Loucy (cell line): ENCODE measurements around the gene ZBTB20.

Experiments used
- EZH2phosphoT487 ChIP-seq: fragments of 200-600 bp; IDR thresholded peaks from 2 replicates; pipeline ENCODE4 v1.6.1; 2018; ENCODE audit warnings: antibody characterized with exemption, mild to moderate bottlenecking, moderate library complexity, borderline replicate concordance
- TF ChIP-seq, protein P1 (sequence below): fragments of 200-600 bp; sonication (generic); conservative IDR thresholded peaks from 2 replicates; pipeline ENCODE4 v1.5.1; 2014; ENCODE audit warnings: mild to moderate bottlenecking, antibody characterized with exemption, low read length

DNA sequence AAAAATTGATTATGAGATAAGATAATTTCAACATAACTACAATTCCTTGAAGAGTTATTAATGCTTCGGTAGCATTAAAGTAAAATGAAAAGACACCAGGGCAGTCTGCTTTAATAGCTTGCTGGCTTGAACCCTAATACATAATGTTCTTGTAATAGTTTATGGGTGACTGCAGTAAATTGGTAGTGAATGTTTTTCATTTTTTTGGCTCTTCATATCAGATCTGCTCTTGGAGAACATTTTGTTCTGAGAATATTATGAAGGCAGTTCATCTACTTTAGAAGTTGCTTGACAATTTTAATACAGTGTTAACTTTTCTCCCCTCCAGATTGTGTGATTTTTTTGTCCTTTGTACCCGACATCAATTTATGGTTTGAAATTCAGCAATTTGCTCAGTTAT lies 128.4 kb downstream of the ZBTB20 start:
- TF ChIP-seq, protein P1, sequence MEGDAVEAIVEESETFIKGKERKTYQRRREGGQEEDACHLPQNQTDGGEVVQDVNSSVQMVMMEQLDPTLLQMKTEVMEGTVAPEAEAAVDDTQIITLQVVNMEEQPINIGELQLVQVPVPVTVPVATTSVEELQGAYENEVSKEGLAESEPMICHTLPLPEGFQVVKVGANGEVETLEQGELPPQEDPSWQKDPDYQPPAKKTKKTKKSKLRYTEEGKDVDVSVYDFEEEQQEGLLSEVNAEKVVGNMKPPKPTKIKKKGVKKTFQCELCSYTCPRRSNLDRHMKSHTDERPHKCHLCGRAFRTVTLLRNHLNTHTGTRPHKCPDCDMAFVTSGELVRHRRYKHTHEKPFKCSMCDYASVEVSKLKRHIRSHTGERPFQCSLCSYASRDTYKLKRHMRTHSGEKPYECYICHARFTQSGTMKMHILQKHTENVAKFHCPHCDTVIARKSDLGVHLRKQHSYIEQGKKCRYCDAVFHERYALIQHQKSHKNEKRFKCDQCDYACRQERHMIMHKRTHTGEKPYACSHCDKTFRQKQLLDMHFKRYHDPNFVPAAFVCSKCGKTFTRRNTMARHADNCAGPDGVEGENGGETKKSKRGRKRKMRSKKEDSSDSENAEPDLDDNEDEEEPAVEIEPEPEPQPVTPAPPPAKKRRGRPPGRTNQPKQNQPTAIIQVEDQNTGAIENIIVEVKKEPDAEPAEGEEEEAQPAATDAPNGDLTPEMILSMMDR, result no peak
- TF ChIP-seq EZH2phosphoT487, result no peak
